Occipital lobe (tissue), 2 donors: ENCODE results near the gene RRP15. TPM values are rescaled to one million over a fixed set of nuclear protein-coding genes. Genes with fewer than 3 reads are reported as not detected.

Experiments used
- DNase-seq: peaks from one replicate; lab custom pipeline; 2025; lab: John Stamatoyannopoulos, UW
- total RNA-seq: library from RNA; depleted of rRNA; stranded (reverse); fragments of >200 nt; gene quantifications from one replicate; pipeline ENCODE4 v1.2.3, GENCODE V29; 2014

Gene RRP15, protein sequence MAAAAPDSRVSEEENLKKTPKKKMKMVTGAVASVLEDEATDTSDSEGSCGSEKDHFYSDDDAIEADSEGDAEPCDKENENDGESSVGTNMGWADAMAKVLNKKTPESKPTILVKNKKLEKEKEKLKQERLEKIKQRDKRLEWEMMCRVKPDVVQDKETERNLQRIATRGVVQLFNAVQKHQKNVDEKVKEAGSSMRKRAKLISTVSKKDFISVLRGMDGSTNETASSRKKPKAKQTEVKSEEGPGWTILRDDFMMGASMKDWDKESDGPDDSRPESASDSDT
- total RNA-seq: 22.3 TPM

- peak; percentile 85 for DNase-seq
Measured at GRCh38 chr1:218284917-218285635, at the start of gene RRP15. Gene RRP15 (plus strand): TSS chr1:218285293. CDS start chr1:218285317, 24 bp downstream.

DNA sequence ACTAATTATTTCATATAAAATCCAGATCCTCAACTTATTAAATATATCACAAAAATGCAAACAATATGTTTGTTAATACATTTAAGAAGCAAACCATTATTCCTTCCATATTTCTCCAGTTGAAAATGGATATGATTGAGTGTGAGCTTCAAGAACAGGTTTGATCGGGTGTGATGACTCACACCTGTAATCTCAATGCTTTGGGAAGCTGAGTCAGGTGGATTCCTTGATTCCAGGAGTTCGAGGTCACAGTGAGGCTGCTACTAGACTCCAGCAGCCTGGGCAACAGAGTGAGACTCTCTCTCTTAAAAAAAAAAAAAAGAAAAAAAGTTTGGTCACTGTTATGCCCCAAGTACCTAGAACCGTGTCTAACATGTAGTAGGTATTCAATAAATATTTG, 42.9 kb upstream of the RRP15 start:
- DNase-seq: no peak

DNA sequence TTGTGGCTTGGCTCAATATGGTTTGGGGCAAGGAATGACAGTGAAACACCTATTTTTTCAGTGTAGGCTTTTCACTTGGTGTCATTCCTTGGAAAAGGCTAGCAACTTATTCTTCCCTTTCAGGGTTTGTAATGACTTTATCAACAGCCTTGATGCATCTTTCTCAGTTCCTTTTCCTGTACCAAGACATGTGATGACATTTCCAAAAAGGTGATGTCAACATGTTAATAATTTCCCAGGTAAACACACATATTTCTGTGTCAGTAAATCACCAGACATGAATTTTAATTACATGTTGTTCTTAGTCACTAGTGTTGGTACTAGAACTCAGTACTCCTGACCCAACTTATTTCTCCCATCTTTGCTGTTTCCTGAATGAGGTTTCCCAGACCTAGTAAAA, 37.8 kb upstream of the RRP15 start:
- no peak for DNase-seq

GRCh38 chr1:218249338-218250140, 35.6 kb upstream of the RRP15 start:
- DNase-seq: no peak

- no peak for DNase-seq
Measured at GRCh38 chr1:218250492-218250891, 34.6 kb upstream of the RRP15 start.

- DNase-seq: no peak
Measured at GRCh38 chr1:218254296-218254946, 30.7 kb upstream of the RRP15 start.

- DNase-seq: no peak
Measured at GRCh38 chr1:218255090-218255489, 30.0 kb upstream of the RRP15 start.

- DNase-seq: no peak
Measured at GRCh38 chr1:218257371-218257770, 27.7 kb upstream of the RRP15 start.

DNA sequence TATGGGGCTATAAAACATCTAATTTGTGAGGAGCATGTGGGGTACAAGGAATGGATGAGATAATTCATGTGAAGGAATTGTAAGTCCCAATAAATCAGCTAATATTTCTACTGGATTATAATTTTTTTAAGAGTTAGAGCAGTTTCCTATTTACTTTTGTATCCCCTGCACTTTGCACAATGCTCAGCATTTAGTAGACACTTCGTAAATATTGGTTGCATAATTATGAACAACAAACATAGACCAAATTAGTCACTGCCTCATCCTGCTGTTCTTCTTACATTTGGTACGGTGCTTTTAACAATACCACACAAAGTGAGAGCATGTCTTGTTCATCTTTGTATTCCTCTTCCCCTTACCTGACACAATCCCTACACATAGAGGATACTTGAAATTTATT, 27.1 kb upstream of the RRP15 start:
- no peak for DNase-seq

- no peak for DNase-seq
Measured at GRCh38 chr1:218259339-218259738, 25.8 kb upstream of the RRP15 start.

DNA sequence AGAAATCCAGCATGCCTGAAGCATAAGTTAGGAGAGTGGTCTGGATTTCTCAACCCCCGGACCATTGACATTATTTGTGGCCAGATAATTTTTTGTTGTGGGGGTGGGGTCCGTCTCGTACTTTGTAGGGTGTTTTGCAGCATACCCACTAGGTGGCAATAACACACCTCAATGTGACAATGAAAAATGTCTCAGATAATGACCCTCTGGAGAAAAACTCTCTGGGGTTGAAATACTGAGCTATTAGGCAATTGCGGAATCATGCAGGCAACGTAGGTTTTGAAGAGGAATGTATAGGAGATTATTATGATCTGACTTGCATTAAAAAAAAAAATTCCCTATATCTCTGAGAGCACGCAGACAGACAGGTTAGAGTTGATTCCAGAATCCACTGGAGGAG, 25.3 kb upstream of the RRP15 start:
- no peak for DNase-seq

GRCh38 chr1:218262259-218262658, 22.8 kb upstream of the RRP15 start:
- DNase-seq: no peak

DNA sequence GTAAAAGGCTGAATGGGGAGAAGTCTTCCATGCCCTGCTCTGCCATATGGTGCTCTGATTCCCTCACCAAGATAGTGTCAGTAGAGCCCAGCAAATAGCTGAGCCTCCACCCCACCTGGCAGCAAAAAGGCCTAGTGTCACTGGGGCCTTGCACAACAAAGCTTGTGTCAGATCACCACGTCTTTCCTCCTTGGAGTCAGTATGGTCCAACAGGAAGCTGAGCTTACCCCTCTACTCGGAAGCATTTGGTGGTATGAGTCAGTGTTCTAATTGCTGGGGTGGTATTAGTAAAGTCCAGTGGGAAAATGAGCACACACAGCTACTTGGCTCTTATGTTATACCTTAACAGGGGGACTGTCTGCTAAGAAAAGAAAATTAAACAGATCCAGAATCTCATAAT, 18.7 kb upstream of the RRP15 start:
- no peak for DNase-seq

DNA sequence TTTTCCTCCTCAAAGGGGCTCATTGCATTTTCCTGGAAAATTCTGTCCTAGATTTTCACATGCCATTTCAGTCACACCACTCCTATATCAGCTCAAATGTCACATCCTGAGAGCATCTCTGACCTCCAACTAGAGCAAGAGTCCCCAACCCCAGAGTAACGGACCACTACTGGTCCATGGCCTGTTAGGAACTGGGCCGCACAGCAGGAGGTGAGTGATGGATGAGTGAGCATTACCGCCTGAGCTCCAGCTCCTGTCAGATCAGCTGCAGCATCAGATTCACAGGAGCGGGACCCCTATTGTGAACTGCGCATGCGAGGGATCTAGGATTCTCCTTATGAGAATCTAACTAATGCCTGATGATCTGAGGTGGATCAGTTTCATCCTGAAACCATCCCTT, 12.7 kb upstream of the RRP15 start:
- no peak for DNase-seq

GRCh38 chr1:218273762-218274479, 11.2 kb upstream of the RRP15 start:
- DNase-seq: no peak

GRCh38 chr1:218274511-218274910, 10.6 kb upstream of the RRP15 start:
- DNase-seq: no peak

DNA sequence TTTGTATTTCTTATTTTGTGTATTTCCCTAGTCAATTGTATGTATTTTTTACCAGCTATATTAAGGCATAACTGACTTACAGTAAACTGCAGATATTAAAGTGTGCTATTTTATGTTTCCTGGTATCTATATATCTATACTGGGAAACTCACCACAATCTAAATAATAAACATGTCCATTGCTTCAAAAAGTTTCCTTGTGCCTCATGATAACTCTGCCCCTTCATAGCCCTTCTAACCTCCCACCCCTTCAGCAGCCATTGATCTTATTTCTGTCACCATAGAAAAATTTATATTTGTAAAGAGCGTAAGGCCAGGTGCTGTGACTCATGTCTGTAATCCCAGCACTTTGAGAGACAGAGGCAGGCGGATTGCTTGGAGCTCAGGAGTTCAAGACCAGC, 9.3 kb upstream of the RRP15 start:
- DNase-seq: no peak

GRCh38 chr1:218281285-218281684, 3.8 kb upstream of the RRP15 start:
- no peak for DNase-seq

DNA sequence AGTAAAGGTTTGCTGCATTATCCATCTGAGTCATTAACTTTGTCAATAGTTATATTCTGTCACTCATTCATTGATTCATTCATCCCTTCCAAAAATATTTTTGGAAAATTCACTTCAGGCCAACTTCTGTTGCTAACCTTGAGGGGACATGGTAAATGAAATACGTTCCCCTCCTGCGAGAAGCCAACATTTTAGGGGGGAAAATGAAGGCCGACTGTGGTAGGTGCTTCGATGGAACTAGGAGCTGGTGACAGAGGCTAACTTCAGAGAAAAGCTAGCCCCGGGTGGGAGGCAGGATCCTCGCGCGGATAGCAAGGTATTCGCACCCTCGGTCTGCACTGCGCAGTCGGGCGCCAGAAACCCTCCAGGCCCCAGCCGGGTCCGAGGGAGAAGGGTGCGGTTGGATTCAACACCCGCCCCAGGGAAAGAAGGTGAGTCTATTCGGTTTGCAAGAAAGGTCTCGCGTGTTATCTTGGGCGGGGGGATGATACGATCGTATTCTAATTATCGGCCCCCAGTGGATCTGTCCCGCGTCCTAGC, 646 bp upstream of the RRP15 start:
- DNase-seq: no peak

- DNase-seq: no peak
Measured at GRCh38 chr1:218292515-218292914, 7.4 kb downstream of the RRP15 start.

DNA sequence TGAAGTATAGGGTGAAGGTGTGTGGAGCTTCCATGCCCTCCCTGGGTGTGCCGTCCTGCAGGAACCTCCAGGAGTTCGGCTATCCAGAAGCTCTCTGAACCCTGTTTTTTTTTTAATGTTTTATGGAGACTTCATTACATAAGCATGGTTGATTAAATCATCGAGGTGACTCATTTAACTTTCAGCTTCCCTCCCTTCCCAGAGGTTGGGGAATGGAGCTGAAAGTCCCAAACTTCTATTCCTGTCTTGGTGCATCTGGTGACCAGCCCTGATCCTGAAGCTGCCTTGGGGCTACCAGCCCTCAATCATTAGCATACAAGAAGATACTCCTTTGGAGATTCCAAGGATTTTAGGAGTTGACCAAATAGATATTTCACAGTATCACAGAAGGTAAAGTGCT, 9.5 kb downstream of the RRP15 start:
- no peak for DNase-seq
